AG10803 (cell line): Measurements from ENCODE around the gene PKM.
"Not testable (repeated sequence)": the region's sequence is repeated elsewhere in the genome, so short reads cannot be mapped to it uniquely, and the experiment has no call there.

Experiments used
- DNase-seq: peaks from one replicate; pipeline ENCODE4 v3.0.0; 2010; ENCODE audit warnings: low read depth
- H3K4me3 ChIP-seq: 2 replicates; pipeline ENCODE4 v1.5.1; 2011; ENCODE audit warnings: mild to moderate bottlenecking, low read length, control low read depth
- CTCF ChIP-seq: conservative IDR thresholded peaks from 2 replicates; pipeline ENCODE4 v1.5.1; 2011; ENCODE audit warnings: mild to moderate bottlenecking, low read length, control low read depth, inconsistent platforms

Gene PKM

GRCh38 chr15:72176159-72176558 lies 54.8 kb downstream of the PKM start:
- no peak for DNase-seq
- H3K4me3 ChIP-seq = no peak overlapping the region
- no peak for TF ChIP-seq CTCF

- H3K4me3 ChIP-seq = no peak overlapping the region
- DNase-seq = no peak
- no peak for TF ChIP-seq CTCF
These were observed 55.6 kb downstream of the PKM start for GRCh38 chr15:72175186-72176044.

GRCh38 chr15:72174551-72175165 lies 56.3 kb downstream of the PKM start:
- DNase-seq = no peak
- H3K4me3 ChIP-seq = no peak overlapping the region
- TF ChIP-seq CTCF = no peak

GRCh38 chr15:72173864-72174550 lies 57.0 kb downstream of the PKM start:
- no peak for TF ChIP-seq CTCF
- H3K4me3 ChIP-seq = no peak overlapping the region
- DNase-seq = no peak

- H3K4me3 ChIP-seq = no peak overlapping the region
- DNase-seq = no peak
- TF ChIP-seq CTCF = no peak
These were observed 57.6 kb downstream of the PKM start for GRCh38 chr15:72173401-72173800.

GRCh38 chr15:72172796-72173195 lies 58.2 kb downstream of the PKM start:
- no peak for TF ChIP-seq CTCF
- H3K4me3 ChIP-seq = no peak overlapping the region
- DNase-seq = no peak

GRCh38 chr15:72171978-72172377 lies 59.0 kb downstream of the PKM start:
- not testable (repeated sequence) for H3K4me3 ChIP-seq, DNase-seq
